ENCODE data around the gene TBC1D22A.

Gene TBC1D22A

GRCh38 chr22:47193606-47194329 is 431.3 kb downstream of the TBC1D22A start:
- Mint-ChIP-seq H3K36me3 (ENCODE audit: low read depth) (no peaks in the 10 kb centered on the region), H3K27ac (no peak overlapping the region), H3K9me3 (no peaks in the 10 kb centered on the region), H3K4me1 (ENCODE audit: low read depth) (no peaks in the 10 kb centered on the region), H3K4me3 (no peak overlapping the region), H3K27me3 (ENCODE audit: low read depth) (no peaks in the 10 kb centered on the region)

DNA sequence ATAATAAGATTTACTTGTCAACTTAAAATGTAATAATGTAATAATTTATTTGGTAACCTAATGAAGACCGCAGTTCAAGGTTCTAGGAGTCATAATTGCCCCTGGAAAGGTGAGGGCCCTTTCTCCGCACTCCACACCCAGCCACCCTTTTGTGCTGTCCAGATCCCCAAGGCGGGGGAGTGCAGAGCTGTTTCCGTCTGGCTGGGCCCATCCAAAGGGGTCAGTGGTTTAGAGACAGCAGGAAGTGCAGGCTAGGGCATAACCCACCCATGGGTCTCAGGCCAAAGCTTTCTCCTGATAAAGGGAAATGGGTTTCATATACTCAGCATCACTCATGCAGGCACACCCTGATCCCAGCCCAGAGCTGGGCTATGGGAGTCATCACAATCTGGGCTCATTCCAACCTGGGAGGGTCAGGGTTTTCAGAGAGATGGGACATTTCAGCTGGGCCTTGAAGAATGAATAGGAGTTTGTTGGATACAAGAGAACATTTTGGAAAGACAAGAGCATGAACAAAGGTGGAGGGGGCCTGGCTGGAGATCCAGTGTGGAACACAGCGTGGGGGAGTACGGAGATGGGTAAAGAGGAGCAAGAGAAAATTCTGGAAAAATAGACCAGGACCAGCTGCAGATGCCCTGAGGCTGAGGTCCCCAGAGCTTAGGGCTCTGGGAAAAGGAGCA is 432.2 kb downstream of the TBC1D22A start:
- H3K36me3 Mint-ChIP-seq (ENCODE audit: low read depth), result no peaks in the 10 kb centered on the region
- no peak overlapping the region for H3K27ac Mint-ChIP-seq
- H3K4me1 Mint-ChIP-seq (ENCODE audit: low read depth), result no peaks in the 10 kb centered on the region
- no peaks in the 10 kb centered on the region for H3K27me3 Mint-ChIP-seq (ENCODE audit: low read depth)
- no peak overlapping the region for H3K4me3 Mint-ChIP-seq
- H3K9me3 Mint-ChIP-seq, result no peaks in the 10 kb centered on the region

GRCh38 chr22:47195156-47195483 is 432.7 kb downstream of the TBC1D22A start:
- no peak overlapping the region for H3K4me3 Mint-ChIP-seq
- H3K27ac Mint-ChIP-seq, result no peak overlapping the region
- no peaks in the 10 kb centered on the region for H3K27me3 Mint-ChIP-seq (ENCODE audit: low read depth)
- no peaks in the 10 kb centered on the region for H3K9me3 Mint-ChIP-seq
- H3K36me3 Mint-ChIP-seq (ENCODE audit: low read depth), result no peaks in the 10 kb centered on the region
- no peaks in the 10 kb centered on the region for H3K4me1 Mint-ChIP-seq (ENCODE audit: low read depth)

GRCh38 chr22:47195484-47196165 is 433.2 kb downstream of the TBC1D22A start:
- Mint-ChIP-seq H3K9me3 (no peaks in the 10 kb centered on the region), H3K4me1 (ENCODE audit: low read depth) (no peaks in the 10 kb centered on the region), H3K4me3 (no peak overlapping the region), H3K36me3 (ENCODE audit: low read depth) (no peaks in the 10 kb centered on the region), H3K27ac (no peak overlapping the region), H3K27me3 (ENCODE audit: low read depth) (no peaks in the 10 kb centered on the region)

- Mint-ChIP-seq H3K4me1 (ENCODE audit: low read depth) (no peaks in the 10 kb centered on the region), H3K27ac (no peak overlapping the region), H3K36me3 (ENCODE audit: low read depth) (no peaks in the 10 kb centered on the region), H3K27me3 (ENCODE audit: low read depth) (no peaks in the 10 kb centered on the region), H3K4me3 (no peak overlapping the region), H3K9me3 (no peaks in the 10 kb centered on the region)
Measured at GRCh38 chr22:47196166-47196849, 433.9 kb downstream of the TBC1D22A start.

DNA sequence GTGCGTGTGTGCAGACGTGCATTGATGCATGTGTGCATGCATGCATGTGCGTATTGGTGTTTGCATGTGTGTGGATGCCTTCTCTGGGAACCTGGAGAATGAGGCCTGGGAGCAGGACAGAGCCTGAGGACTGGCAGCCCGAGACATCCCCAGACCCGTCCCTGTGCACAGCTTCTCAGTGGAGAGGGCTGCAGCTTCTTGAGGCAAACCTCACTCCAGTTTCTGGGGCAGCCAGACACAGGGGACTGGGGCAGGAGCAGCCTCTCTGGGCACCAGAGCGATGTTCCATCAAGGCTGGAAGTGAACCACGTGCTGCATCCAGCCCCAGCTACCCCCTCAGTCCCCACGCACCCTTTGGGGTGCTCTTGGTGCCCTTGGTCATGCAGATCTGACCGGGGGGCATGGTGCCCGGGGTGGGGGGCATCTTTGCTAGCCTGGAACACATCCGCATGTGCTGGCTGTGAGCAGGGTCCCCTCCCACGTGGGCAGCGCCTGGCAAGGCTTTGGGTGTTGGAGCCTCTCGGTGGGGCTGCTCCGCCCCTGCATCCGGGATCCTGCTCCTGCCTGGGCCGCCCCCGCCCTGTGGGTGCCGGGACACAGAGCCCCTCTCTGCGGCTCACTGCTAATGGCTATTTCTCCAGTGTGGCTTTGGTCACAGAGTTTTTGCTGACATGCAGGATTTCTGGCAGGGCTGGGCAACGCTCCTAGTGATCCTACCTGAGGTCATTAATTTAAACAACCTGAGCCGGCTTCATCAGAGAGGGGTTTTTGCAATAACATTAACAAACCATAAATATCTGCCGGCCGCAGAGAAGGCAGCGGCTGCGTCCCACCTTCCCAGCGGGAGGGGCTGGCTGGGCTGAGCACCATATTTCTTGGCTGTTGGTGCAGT is 434.7 kb downstream of the TBC1D22A start:
- Mint-ChIP-seq H3K27me3 (ENCODE audit: low read depth) (no peaks in the 10 kb centered on the region), H3K36me3 (ENCODE audit: low read depth) (no peaks in the 10 kb centered on the region), H3K4me1 (ENCODE audit: low read depth) (no peaks in the 10 kb centered on the region), H3K27ac (no peak overlapping the region), H3K4me3 (no peak overlapping the region), H3K9me3 (no peaks in the 10 kb centered on the region)

- no peaks in the 10 kb centered on the region for H3K9me3 Mint-ChIP-seq
- no peaks in the 10 kb centered on the region for H3K4me1 Mint-ChIP-seq (ENCODE audit: low read depth)
- H3K36me3 Mint-ChIP-seq (ENCODE audit: low read depth), result no peaks in the 10 kb centered on the region
- no peak overlapping the region for H3K4me3 Mint-ChIP-seq
- no peak overlapping the region for H3K27ac Mint-ChIP-seq
- H3K27me3 Mint-ChIP-seq (ENCODE audit: low read depth), result no peaks in the 10 kb centered on the region
Measured at GRCh38 chr22:47197773-47198500, 435.5 kb downstream of the TBC1D22A start.

GRCh38 chr22:47198801-47199251 is 436.4 kb downstream of the TBC1D22A start:
- H3K4me3 Mint-ChIP-seq, result no peak overlapping the region
- H3K27me3 Mint-ChIP-seq (ENCODE audit: low read depth), result no peaks in the 10 kb centered on the region
- H3K36me3 Mint-ChIP-seq (ENCODE audit: low read depth), result no peaks in the 10 kb centered on the region
- no peaks in the 10 kb centered on the region for H3K9me3 Mint-ChIP-seq
- H3K27ac Mint-ChIP-seq, result no peak overlapping the region
- no peaks in the 10 kb centered on the region for H3K4me1 Mint-ChIP-seq (ENCODE audit: low read depth)

GRCh38 chr22:47199261-47199978 is 437.0 kb downstream of the TBC1D22A start:
- H3K4me3 Mint-ChIP-seq, result no peak overlapping the region
- H3K27ac Mint-ChIP-seq, result no peak overlapping the region
- no peaks in the 10 kb centered on the region for H3K4me1 Mint-ChIP-seq (ENCODE audit: low read depth)

GRCh38 chr22:47199979-47200272 is 437.5 kb downstream of the TBC1D22A start:
- H3K27ac Mint-ChIP-seq, result no peak overlapping the region

More at GRCh38 chr22:47199261-47199978, 437.0 kb downstream of the TBC1D22A start:
- H3K36me3 Mint-ChIP-seq (ENCODE audit: low read depth), result no peaks in the 10 kb centered on the region
- H3K9me3 Mint-ChIP-seq, result no peaks in the 10 kb centered on the region
- no peaks in the 10 kb centered on the region for H3K27me3 Mint-ChIP-seq (ENCODE audit: low read depth)

GRCh38 chr22:47200273-47201051 is 438.0 kb downstream of the TBC1D22A start:
- Mint-ChIP-seq H3K27ac (no peak overlapping the region), H3K9me3 (no peaks in the 10 kb centered on the region), H3K4me3 (no peak overlapping the region), H3K36me3 (ENCODE audit: low read depth) (no peaks in the 10 kb centered on the region), H3K27me3 (ENCODE audit: low read depth) (no peaks in the 10 kb centered on the region), H3K4me1 (ENCODE audit: low read depth) (no peaks in the 10 kb centered on the region)

More at GRCh38 chr22:47199979-47200272, 437.5 kb downstream of the TBC1D22A start:
- Mint-ChIP-seq H3K9me3 (no peaks in the 10 kb centered on the region), H3K4me1 (ENCODE audit: low read depth) (no peaks in the 10 kb centered on the region), H3K27me3 (ENCODE audit: low read depth) (no peaks in the 10 kb centered on the region), H3K4me3 (no peak overlapping the region), H3K36me3 (ENCODE audit: low read depth) (no peaks in the 10 kb centered on the region)

DNA sequence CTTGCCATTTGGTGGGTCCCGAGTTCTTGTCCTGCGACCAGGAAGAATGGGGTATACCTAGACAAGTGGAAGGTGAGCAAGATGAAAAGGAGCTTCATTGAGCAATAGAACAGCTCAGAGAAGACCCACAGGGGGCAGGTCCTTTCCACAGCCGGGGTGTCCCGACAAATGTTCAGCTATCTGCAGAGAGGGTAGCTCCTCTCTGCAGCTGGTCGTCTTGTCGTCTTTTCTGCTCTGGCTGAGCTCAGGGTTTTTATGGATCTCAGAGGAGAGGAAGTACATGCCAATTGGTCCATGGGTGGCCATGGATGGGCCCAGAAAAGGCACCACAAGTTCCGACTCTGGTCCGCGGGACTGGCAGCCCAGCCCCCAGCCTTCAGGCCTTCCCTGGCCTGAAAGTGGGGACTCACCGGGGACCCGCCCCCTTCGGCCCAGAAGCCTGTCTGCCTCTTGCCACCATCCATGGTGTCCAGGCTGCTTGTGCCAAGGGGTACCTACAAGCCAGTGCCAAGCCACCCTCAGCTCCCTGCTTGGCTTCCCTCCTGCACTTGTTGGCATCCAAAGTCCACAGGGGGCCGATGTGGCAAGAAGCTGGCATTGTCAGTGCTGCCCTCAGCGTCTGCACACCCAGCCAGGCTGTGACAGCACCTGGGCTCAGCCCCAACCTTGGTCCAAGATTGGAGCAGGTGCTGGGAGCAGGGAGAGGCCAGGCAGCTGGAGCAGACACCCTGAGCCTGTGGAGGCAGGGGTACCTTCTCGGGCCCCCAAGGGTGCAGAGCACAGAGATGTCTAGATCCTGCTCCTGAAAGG is 438.9 kb downstream of the TBC1D22A start:
- Mint-ChIP-seq H3K4me3 (no peak overlapping the region), H3K36me3 (ENCODE audit: low read depth) (no peaks in the 10 kb centered on the region), H3K9me3 (no peaks in the 10 kb centered on the region), H3K27me3 (ENCODE audit: low read depth) (no peaks in the 10 kb centered on the region), H3K4me1 (ENCODE audit: low read depth) (no peaks in the 10 kb centered on the region), H3K27ac (no peak overlapping the region)

All from T-helper 1 cell treated with Interleukin-12 subunit alpha and Interleukin-12 subunit beta and Interleukin-4 antibody, amounts not matched to agents 30 μg/mL and 1 μg/mL, for 36 hours (primary cell).